A673 (cell line): ENCODE measurements around the gene ETF1.

Source experiments
- EZH2 ChIP-seq: fragments of 200-600 bp; sonication (generic); IDR thresholded peaks from 2 replicates; pipeline ENCODE4 v1.6.1; 2017; ENCODE audit warnings: borderline replicate concordance, low read depth, mild to moderate bottlenecking, mixed read lengths, antibody characterized with exemption, low read length; ENCODE audit not compliant: poor library complexity, severe bottlenecking
- TF ChIP-seq, protein P1 (sequence below): fragments of 300-800, 200-600 bp; sonication (generic); conservative IDR thresholded peaks from 2 replicates; pipeline ENCODE4 v1.5.1; 2017; ENCODE audit warnings: low read depth, mild to moderate bottlenecking, antibody characterized with exemption, low read length, moderate library complexity, mixed read lengths

GRCh38 chr5:138514021-138514420, 29.0 kb downstream of the ETF1 start:
- TF ChIP-seq, protein P1, sequence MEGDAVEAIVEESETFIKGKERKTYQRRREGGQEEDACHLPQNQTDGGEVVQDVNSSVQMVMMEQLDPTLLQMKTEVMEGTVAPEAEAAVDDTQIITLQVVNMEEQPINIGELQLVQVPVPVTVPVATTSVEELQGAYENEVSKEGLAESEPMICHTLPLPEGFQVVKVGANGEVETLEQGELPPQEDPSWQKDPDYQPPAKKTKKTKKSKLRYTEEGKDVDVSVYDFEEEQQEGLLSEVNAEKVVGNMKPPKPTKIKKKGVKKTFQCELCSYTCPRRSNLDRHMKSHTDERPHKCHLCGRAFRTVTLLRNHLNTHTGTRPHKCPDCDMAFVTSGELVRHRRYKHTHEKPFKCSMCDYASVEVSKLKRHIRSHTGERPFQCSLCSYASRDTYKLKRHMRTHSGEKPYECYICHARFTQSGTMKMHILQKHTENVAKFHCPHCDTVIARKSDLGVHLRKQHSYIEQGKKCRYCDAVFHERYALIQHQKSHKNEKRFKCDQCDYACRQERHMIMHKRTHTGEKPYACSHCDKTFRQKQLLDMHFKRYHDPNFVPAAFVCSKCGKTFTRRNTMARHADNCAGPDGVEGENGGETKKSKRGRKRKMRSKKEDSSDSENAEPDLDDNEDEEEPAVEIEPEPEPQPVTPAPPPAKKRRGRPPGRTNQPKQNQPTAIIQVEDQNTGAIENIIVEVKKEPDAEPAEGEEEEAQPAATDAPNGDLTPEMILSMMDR = no peak
- no peak for TF ChIP-seq EZH2
